Epidermal melanocyte (primary cell): Measurements from ENCODE around the gene ROBO2.

Experiments used
- DNase-seq: peaks from one replicate; pipeline ENCODE4 v3.0.0; 2011; ENCODE audit warnings: low spot score; ENCODE audit not compliant: insufficient read length

ROBO2 gene

DNA sequence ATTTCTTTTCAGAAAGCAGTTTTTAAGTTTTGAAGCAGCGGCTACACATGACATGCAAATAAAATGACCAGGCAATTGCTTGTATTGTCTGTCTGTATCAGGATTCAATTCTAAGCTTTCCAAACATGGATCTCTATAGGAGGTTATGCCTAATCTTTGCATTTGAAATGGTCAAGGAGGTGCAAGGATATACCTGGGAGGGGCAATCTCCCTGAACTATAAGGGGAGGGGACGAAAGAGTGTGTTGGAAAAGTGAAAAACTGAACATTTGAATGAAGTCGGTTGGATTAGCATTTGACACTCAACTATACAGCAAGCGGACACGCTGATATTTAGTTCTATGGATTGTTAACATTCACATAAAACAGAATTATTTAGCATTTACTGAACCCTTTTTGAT lies 11.7 kb downstream of the ROBO2 start:
- DNase-seq, result no peak

DNA sequence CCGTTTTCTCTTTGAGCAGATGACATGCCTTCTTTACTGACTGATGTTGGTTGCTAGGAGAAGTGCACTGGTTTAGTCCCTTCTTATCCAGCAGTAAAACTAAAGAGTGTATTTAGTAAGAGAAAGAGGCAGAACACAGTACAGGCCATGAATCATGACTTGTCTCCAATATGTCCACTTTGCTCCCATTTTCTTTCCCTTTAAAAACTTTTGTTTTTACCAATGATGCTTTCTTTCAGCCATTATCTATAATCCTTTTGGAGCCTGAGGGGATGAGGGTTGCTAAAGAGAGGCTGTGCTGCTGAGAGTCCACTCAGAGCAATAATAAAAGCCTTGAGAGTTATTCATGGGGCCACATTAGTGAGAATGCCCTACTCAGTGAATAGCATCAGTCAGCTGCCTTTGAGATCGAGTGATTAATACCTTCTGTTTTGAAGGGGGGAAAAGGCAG lies 12.2 kb downstream of the ROBO2 start:
- no peak for DNase-seq

DNA sequence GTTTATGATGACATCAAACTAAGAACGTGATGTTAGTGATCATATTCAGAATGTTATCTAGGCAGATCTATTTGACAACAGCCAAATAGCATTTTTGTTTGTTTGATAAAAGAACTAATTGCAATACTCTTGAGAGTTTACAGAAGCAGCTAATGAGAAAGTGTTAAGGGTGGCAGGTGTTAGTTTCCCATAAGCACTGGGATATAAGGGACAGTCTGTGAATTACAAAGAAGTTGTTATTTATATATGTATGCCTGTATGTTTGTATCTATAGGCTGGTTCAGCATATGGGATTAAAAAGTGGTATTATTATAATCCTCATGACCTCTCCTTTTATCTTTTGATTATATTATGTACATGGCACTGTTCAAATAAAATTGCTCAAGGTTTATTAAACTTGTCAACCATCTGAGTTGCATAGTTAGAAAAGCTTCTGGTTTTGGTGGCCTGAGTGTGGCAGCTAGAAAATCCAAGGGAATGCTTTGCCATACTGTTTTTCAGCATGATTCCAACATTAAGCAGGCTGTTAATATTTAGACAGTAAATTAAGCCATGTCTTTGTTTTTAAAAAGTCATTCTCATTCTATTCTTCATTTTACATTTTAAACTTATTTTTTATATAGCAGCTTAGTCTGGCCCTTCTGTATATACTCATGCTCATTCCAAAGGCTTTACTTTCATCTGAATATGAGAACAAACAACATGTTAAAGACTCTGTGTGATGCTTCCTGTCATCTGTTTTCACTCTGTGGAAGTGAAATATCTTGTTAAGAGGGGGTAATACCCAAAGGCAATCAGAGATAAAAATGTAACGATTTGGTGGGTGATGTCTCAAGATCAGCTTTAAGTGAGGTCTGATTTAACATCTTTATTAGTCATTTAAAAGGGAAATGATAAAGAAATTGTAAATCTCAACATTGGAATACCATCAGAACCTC lies 13.1 kb downstream of the ROBO2 start:
- DNase-seq, result no peak

DNA sequence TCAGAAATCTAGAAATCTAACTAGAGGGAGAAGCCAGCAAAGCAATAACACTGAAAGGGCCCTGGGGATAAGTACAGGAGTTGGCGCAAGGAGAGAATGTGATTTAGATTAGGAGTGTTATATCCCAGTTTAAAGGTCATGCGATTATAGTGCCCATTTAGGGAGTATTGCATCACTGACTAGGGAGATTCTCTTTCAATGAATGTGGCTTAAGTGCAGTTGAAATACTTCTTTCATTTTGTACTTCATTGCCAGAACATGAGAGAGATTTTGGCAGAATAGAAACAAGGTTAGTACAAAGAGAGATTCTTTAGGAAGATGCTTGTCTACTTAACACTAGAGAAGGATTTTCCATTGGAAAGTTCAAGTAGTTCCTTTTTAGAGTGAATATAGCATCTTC lies 13.9 kb downstream of the ROBO2 start:
- DNase-seq, result no peak

DNA sequence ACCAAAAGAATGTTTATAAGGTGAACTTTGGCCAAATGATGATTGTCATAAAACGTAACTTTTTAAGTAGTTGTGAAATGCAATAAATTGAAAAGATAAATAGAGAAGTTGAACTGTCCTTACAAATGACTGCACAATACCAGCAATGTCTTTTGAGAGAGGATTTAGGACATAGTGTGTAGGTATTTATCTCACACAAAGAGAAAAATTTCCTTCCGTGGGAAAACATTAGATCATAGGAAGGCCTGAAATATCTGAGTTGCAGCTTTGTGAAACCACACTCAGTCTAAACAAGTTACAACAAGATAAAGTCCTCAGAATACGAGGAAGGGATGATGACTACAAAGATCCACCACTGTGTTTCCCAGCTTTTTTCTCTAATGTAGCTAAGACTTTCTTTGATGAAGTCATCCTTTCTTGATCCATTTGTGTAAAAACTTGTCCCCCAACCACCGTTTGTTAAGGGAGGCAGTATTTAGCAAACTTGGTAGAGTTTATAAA lies 16.0 kb downstream of the ROBO2 start:
- DNase-seq, result no peak

DNA sequence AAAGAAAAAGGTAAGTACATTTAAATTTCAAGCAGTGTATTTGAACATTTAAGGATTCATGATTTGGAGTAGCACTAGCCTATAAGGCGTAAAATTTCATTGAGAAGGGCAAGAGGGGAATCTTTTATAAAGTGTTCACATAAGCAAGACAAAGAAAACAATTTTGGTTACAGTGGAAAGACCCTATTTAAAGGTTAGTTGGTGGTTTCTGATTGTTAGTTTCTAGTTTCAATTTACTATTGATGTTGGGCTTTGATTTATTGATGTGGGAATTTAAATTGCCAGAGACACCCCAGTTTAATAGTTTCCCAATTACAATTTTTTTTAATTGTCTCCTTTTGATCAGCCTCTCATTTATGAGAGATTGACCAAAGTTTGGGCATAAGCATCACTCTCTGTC lies 19.5 kb downstream of the ROBO2 start:
- no peak for DNase-seq

DNA sequence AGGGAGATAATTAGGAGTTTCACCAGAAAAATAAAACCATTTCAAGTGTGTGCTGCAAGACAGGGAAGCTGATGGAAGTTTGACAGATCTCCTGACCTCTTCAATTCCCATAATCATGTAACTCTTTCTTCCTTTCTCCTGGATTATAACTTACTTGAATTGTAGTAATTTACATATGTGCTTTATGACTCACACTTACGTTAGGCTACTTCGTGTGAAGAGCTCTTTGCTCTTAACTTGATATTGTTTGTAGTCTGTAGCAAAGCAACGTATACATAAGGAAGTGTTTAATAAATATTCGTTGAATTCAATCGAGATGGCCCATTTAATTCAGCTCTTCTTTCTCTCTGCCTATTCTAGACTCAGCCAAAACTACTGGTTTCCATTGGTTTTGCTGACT lies 23.5 kb downstream of the ROBO2 start:
- no peak for DNase-seq

DNA sequence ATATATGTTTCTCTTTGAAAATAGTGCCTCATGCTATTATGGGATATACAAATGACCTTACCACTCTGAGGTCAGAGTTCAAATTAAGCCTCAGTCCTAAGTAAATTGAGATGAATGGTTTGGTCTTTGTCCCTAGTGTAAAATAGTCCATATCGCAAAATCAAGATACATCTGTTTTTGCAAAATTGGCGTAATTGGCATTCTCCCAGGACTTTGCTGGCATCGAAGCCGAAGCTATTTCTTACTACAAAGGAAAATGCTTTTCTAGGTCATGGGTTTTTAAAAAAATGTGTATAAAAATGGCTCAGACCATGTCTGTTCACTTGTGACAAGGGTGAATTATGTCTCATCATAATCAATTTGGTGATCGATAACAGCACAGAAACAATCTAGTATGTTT lies 25.9 kb downstream of the ROBO2 start:
- DNase-seq, result no peak

DNA sequence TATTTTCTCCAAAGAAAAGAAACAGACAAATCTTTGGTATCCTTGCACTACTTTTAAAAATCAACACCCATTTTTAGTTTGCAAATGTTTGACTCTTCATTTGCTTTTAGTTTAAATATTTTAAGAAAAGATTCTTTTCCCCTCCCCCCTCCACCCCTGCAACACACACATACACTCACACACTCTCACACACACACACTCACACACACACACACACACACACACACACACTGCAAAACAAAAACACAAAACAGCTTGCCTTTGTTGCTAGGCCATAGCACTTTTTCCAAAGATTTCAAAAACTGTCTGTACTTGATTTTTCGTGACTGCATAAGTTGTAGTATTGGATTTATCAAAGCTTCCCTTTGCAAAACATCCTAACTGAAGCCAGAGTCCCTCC lies 26.9 kb downstream of the ROBO2 start:
- no peak for DNase-seq

DNA sequence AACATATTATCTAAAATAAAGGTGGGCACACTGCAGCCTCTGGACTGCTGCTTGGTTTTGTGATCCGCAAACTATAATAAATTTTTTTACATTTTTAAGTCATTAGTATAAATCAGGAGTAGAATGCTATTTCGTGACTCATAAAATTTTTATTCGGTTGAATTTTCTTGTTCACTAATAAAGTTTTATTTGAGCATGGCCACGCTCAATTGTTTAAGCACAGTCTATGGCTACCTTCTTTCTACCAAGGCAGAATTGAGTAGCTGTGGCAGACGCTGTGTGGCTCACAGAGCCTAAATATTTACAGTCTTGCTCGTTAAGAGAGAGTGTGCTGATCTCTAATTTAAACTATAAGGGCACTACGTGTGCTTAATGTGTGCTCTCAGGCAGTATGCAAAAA lies 28.9 kb downstream of the ROBO2 start:
- no peak for DNase-seq

DNA sequence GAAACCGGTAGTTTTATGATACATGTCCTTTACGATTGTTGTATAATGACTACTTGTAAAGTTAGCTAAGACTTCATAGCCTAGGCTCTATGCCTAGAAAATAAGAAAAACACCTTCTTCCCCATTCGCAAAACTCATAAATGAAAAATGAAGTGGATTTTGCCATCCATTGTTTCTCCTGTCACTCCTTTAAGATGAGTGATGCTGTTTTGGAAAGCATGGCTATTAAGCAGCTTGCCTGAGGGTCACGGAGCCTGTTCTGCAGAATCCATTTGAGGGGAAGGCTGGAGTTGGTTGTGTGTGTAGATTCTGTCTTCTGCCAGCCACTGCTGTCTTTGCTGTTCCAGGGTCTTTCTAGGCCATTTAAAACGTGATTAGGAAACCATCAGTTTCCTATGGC lies 31.5 kb downstream of the ROBO2 start:
- no peak for DNase-seq

DNA sequence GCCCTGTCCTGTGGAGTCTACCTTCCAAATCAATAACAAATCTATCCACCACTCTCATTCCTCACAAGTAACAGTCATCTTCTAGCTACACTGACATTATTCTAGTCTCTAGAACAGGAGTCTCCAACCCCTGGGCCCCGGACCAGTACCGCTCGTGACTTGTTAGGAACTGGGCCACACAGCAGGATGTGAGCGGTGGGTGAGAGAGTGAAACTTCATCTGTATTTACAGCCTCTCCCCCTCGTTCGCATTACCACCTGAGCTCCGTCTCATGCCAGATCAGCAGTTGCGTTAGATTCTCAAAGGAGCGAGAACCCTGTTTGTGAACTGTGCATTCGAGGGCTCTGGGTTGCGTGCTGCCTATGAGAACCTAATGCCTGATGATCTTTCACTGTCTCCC lies 31.9 kb downstream of the ROBO2 start:
- no peak for DNase-seq

DNA sequence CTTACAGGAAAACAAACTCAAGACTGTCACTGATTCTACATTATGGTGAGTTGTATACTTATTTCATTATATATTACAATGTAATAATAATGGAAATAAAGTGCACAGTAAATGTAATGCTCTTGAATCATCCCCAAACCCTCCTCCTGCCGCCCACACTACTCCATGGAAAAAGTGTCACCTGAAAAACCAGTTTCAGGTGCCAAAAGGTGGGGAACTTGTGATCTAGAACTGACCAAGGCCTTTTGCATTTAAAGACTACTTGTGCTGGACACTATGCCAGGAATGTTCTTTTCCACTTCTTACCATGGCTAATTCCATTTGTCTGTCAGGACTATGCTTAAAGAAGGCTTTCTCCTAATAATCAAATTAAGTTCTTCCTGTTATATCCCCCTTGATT lies 32.3 kb downstream of the ROBO2 start:
- no peak for DNase-seq

DNA sequence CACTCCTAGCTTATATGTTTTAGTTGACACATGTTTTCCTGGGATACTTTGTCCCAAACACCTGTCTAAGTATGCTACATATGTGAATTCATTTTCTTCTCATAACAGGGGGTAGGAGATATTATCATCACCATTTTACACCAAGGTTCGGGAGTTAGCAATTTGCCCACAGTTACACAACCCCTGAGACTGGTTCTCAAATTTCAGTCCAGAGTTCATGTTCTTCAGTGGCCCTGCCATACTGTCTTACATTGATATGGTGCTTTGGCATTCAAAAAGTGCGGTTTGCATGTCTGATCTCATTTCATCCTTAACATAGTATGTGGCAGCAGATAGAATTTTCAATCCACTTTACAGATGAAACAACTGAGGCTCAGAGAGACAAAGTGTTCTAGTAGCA lies 38.4 kb downstream of the ROBO2 start:
- DNase-seq, result no peak

DNA sequence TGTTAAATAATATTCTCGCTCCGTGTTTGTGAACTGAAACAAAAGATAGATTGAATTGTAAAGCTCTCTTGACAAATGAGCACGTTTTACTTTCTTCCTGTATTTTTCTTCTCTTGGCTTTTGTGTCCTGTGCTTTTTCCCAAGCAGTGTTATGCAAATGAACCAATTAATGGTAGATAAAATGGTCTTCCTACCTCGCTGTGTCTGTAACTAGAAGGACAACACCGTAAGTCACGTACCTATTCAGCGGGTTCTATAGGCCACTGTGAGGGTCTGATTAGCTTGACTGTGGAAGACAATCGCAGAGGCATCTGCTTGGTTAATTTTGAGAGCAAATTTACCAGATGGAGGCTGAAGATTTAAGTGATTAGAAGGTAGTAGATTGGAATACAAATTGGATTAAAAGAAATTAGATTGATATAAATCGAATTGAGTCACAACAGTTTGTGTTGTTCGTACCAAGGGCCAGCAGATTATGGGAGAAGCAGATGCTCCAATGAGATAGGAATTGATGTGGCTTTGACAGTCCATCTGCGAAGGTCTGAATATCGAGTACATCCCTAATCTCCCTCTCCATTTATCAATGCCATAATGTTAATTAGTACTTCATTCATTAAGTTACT lies 40.2 kb downstream of the ROBO2 start:
- DNase-seq, result no peak

DNA sequence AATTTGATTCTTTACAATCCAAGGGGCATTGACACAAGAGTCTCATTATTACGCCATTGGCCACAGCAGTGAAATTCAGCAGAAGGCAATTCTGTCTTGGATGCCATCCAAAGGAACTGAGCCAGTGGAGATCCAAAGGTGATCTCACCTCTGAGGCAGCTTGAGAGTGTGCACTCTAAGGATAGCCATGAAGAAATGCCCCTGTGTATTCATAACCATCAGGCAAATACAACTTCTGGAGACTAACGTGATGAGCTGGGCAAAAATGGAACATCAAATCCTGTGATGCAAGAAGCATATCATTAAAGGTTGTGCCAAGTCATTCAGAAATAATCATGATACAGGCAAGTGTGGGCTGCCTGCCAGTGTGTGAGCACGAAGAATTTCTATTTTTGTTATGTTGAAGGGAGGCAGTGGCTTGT lies 41.4 kb downstream of the ROBO2 start:
- no peak for DNase-seq

DNA sequence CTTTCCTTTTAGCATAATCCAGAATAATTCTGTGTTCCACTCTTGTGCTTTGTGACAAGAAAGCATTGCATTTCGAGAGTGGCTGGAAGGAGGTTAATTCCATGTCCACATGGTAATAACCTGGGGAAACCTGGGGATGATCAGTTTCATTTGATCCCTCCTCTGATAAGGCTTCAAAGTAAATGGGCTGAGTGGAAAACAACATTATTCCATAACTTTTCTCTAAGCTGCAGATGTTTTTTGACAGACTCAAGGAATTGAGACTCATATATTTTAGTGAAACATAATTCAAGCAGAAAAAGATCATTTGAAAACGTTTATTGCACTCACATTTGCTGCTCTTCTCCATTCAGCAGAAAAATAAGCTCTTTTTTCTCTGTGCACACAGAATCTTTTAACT lies 44.6 kb downstream of the ROBO2 start:
- DNase-seq, result no peak

DNA sequence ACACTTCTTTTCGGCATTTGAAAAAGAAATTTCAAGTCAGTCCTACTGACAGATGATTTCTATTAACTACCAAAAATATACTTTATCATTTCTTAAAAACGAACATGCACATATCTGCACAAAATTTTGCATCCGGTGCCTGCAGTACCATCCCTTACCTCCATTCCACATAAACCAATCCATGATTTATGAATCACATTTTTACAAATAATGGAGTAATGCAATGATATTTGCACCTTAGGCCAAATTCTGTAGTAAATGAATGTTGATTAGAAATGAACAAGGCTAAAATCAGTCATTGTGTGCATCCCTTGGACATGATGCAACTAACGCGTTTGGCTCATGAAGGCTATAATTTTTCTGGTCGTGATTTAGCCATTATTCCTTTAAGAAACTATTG lies 46.5 kb downstream of the ROBO2 start:
- DNase-seq, result no peak

DNA sequence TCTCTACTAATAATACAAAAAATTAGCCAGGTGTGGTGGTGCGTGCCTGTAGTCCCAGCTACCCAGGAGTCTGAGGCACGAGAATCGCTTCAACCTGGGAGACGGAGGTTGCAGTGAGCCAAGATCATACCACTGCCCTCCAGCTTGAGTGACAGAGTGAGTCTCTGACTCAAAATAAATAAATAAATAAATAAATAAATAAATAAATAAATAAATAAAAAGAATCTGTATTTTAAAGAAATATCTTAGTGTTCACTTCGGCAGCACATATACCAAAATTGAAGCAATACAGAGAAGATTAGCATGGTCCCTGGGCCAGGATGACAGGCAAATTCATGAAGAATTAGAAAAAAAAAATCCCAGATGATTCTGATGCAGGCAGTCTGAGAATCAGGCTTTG lies 51.9 kb downstream of the ROBO2 start:
- no peak for DNase-seq

DNA sequence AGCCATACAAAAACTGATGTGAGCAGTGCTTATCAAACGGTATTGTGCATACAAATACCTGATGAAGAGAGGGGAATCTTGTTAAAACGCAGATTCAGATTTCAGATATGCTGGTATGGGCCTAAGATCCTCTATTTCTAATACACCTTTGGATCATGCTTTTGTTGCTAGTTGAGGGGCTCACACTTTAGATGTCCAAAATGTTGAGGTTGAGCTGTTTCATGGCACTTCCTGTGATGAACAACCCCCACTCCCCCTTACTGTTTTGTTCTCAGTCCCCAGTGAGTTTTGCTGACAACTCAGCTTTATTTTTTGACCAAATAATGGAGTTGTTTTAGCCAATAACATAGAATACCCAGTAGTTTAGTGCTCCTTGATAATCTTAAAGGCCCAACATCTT lies 53.2 kb downstream of the ROBO2 start:
- no peak for DNase-seq

DNA sequence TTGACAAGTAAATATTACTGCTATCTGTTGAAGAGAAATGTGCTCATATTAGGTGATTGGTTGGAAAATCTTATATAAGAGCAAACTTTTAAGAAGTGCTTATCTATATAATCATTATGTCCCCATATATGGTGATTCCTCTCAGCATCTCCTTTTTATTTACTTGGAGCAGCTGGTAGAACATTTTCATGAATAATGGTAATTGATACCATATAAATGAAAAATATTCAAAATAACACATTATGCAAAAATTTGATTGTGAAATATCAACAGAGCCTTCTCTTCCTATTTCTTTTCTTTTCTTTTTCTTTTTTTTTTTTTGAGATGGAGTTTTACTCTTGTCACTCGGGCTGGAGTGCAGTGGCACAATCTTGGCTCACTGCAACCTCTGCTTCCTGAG lies 56.2 kb downstream of the ROBO2 start:
- no peak for DNase-seq

DNA sequence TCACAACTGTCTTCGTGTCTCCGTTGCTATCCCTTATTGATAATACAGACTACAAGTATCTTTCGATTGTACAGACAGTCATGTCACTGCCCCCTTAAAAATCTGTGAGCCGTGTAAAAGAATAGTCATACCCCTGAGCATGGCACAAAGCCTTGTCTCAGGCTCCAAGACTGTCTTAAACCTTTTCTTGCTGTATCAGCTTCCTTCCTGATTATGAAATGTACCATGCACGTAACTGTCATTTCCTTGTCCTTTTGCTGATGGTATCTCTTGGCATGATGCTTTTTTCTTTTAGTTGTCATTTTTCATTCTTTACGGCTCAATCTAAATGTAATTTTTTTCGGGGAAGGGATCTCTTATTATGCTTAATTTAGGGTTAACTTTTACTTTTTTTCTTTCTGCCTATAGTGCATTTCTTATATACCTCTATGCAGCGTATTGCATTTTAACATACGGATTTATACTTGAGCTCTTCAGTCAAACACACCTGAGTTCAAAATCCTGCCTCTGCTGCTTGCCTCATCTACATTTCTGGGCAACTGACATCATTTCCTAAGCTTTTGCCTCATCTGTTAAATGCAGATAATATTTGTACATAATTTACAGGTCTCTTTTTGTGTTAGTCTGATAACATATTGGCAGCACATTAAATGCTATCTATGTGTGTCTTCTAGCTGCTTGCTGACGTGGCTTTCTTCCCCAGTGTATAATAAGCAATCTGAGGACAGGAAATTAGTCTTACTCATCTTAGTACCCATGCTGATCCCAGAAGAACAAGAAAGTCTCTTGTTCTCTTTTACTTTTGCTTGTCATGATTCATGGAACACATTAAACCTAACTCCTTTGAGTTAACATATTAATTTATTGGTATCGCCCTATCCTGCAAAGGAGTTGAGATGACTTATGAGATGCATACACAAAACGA lies 57.3 kb downstream of the ROBO2 start:
- no peak for DNase-seq
